GM12872 (cell line): ENCODE measurements around the gene RPS26.

Experiments
- CTCF ChIP-seq: IDR thresholded peaks from 3 replicates; pipeline ENCODE4 v1.5.1; 2011; ENCODE audit warnings: low read depth, mild to moderate bottlenecking, low read length, moderate library complexity; ENCODE audit not compliant: insufficient read depth

RPS26 gene

GRCh38 chr12:56041552-56042429 is at the start of gene RPS26:
Gene RPS26 (plus strand): TSS chr12:56041918. CDS start chr12:56042167, 249 bp downstream.
- peak; percentile 52; the same call in 2 of the 3 replicates for TF ChIP-seq CTCF

- no peak for TF ChIP-seq CTCF
These were observed 48.4 kb upstream of the RPS26 start for GRCh38 chr12:55993230-55993853.

- no peak for TF ChIP-seq CTCF
These were observed 46.4 kb upstream of the RPS26 start for GRCh38 chr12:55995366-55995765.

GRCh38 chr12:55996201-55996714 is 45.5 kb upstream of the RPS26 start:
- TF ChIP-seq CTCF: peak; percentile 76

- TF ChIP-seq CTCF: no peak
These were observed 44.8 kb upstream of the RPS26 start, which contains the start of gene SUOX for GRCh38 chr12:55996715-55997534. Gene SUOX (plus strand): TSS chr12:55997276. CDS start chr12:56002222, 4,946 bp downstream.

- TF ChIP-seq CTCF: no peak
These were observed 44.2 kb upstream of the RPS26 start for GRCh38 chr12:55997535-55997859.
